Suppressor macrophage (primary cell): ENCODE results near the gene DRD5.
"Not testable (repeated sequence)": the region's sequence is repeated elsewhere in the genome, so short reads cannot be mapped to it uniquely, and the experiment has no call there.

Source experiments
- DNase-seq, 4 experiments: peaks; one replicate each; pipeline ENCODE4 v3.0.0-alpha.2; 2020 to 2022
- total RNA-seq, 17 experiments: gene quantifications; one replicate each; lab custom pipeline; 2026; ENCODE audit warnings: mixed read lengths in 6 of 17, inconsistent platforms in 3 of 17; lab: John Stamatoyannopoulos, UW

The DRD5 gene
- 0 to 0.99 (median 0) reads per million in 17 experiments for total RNA-seq

DNA sequence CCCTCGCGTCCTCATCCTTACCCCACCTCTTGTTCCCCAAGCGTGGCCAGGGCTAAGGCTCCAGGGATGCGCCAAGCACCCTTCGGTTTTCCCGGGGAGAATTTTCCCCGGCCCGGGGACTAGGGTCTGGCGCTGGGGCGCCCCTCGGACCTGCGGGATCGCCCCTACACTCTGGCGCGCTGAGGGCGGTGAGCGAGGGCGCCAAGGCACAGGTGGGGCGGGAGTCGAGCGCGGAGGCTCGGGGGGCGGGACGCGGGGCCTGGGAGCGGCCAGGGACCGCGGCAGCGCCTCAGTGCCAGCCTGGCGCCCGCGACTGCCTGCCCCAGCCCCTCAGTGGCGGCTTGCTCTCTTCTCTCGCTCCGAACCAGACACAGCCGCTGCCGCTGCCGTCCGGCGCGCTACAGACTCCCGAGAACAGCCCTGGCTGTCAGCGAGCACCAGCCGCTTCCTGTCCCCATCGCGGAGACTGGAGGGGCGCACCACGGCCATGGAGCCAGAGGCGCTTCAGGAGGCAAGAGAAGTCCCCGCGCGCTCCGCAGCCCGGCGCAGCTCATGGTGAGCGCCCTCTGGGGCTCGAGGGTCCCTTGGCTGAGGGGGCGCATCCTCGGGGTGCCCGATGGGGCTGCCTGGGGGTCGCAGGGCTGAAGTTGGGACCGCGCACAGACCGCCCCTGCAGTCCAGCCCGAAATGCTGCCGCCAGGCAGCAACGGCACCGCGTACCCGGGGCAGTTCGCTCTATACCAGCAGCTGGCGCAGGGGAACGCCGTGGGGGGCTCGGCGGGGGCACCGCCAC lies at the start of gene DRD5:
Gene DRD5, plus strand, starts transcription at position 292 of the 793 bp plus-strand sequence. Its CDS starts 396 bp downstream, at position 688.
- DNase-seq, result no peak

DNA sequence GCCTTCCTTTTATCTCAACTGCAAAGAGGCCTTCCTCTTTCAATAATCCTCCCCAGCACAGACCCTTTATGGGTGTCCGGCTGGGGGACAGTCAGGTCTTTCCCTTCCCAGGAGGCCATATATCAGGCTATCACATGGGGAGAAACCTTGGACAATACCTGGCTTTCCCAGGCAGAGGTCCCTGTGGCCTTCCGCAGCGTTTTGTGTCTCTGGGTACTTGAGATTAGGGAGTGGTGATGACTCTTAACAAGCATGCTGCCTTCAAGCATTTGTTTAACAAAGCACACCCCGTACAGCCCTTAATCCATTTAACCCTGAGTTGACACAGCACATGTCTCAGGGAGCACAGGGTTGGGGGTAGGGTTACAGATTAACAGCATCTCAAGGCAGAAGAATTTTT lies 49.2 kb upstream of the DRD5 start:
- DNase-seq, result not testable (repeated sequence)

- no peak for DNase-seq
These were observed 45.9 kb upstream of the DRD5 start for GRCh38 chr4:9735515-9735914.

GRCh38 chr4:9737280-9737679 lies 44.2 kb upstream of the DRD5 start:
- not testable (repeated sequence) for DNase-seq

GRCh38 chr4:9743789-9744188 lies 37.6 kb upstream of the DRD5 start:
- DNase-seq, result not testable (repeated sequence)

DNA sequence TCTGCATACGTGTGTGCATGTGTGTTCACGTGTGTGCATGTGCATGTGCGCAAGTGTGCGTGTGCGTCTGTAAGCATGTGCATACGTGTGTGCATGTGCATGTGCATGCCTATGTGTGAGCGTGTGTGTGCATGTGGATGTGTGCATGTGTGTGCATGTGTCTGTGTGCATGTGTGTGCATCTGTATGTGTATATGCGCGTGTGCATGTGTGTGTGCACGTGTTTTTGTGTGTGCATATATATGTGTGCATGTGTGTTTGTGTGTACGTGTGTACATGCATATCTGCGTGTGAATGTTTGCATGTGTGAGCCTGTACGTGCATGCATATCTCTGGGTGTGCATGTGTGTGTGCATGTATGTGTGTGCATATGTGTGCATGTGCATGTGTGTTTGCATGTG lies 35.7 kb upstream of the DRD5 start:
- no peak for DNase-seq

GRCh38 chr4:9758641-9759317 lies 22.7 kb upstream of the DRD5 start:
- no peak for DNase-seq

GRCh38 chr4:9762823-9763475 lies 18.5 kb upstream of the DRD5 start:
- peak; percentile 80 to 89 (median 85) for DNase-seq

DNA sequence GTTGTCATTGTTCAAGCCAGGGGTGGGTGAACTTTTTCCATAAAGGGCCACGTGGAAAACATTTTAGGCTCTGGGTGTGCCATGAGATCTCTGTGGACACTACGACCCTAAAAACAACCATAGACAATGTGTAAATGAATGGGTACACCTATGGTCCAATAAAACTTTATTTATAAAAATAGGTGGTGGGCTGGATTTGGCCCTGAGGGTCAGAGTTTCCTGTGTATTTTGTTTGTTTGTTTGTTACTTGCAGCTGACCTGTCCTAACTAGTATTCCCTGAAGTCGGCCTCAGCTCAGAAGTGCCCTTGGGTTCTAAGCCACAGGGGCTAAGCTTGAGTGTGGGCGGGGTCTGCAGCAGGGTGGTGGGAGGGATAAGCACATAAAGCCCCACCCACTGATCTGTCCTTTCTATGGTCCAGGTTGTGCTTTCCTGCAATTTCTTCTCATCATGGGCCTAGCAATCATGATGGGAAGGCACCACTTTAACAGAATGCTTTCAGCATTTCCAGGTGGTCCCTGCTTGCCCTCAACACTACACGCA lies 17.2 kb upstream of the DRD5 start:
- DNase-seq, result no peak

- DNase-seq, result peak; percentile 47 to 58 (median 53)
These were observed 16.3 kb upstream of the DRD5 start for GRCh38 chr4:9765091-9765490.

- peak; percentile 21 to 42 (median 32) for DNase-seq
These were observed 12.1 kb upstream of the DRD5 start for GRCh38 chr4:9769321-9769720.

DNA sequence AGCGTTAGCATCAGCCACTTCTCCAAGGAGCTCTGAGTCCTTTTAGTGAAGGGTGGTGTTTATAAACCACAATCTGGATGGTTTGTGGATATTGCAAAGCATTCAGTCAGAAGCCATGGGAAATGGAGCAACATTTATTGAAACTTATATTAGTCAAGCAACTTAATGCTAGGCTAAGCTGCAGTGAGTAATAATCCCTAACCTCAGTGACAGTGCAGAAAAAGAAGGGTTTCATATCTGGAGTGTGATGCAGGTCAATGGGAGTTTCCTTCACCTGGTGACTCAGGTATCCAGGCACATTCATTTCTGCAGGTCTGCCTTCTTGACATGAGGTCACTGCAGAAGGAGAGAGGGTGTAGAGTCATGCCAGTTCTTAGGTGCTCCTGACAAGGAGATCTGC lies 10.4 kb upstream of the DRD5 start:
- DNase-seq, result peak in 2 of 4 experiments; percentile 6 to 22

GRCh38 chr4:9773471-9773870 lies 8.0 kb upstream of the DRD5 start:
- DNase-seq, result no peak

- DNase-seq, result no peak
These were observed 652 bp downstream of the DRD5 start for GRCh38 chr4:9782136-9782436.

DNA sequence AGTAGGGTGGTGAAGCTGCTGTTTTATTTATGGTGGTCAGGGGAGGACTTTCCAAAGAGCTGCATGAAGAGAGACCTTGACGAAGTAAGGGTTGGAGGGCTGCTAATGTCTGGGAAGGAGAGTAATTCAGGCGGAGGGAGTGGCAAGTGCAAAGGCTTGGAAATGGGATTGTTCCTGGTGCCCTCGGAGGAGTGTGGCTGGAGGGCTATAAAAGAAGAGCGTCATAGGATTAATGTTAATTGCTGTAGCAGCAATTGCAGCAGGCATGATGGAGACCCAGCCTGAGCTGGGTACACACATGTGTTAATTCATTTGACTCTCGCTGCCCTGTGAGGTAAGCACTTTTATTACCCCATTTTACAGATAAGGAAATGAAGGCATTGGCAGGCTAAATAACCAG lies 4.5 kb downstream of the DRD5 start:
- not testable (repeated sequence) for DNase-seq

DNA sequence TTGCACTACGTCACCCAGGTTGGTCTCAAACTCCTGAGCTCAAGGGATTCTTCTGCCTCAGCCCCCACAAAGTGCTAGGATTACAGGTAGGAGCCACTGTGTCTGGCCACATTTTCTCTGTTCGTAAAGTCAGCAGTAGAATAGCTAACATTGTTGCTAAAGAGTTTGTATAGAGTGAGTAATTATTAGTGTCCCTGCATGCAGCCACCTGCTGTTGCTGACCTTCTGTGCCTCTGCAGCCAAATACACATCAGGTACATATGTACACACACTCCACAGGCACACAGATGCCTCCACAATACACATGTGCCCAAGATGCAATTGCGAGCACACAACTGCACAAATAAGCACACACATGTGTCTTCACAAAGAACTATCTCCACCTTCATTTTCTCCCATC lies 10.9 kb downstream of the DRD5 start:
- DNase-seq, result no peak

DNA sequence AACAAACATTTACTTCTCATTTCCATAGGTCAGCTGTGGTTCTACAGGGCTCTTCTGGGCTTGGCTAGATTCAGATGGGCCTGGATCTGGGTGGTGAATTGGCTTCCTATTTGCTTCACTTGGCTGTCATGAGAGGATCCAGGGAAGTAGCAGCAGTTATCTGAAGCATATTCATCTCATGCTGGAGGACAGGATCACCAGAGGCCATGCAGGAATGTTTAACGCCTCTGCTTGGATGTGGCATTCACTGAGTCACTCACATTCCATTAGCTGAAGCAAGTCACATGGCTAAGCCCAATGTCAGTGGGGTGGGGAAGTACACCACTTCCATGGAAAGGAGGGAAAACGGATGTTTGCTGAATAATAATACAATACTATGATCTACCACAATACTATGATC lies 15.2 kb downstream of the DRD5 start:
- not testable (repeated sequence) for DNase-seq

GRCh38 chr4:9800848-9801247 lies 19.4 kb downstream of the DRD5 start:
- DNase-seq, result no peak

- DNase-seq, result no peak
These were observed 23.5 kb downstream of the DRD5 start for GRCh38 chr4:9804918-9805317.

DNA sequence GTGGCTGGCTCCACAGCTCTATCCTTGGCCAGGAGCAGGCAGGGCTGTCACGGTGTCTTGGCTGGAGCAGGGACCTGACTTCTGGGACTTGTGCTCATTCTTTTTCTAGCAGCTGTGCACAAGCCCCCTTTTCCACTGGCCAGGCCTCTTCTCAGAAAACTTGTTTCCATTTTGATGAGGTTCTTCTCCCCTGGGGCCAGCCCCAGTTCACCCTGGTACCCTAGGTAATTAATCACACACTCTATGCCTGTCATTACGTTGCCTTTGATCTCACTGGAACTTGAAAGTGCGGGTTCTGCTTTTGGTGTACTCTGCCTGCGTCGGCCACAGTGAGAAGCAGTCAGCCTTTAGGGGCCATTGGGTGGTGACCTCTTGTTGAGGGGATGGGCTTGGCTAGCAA lies 26.6 kb downstream of the DRD5 start:
- DNase-seq, result no peak

DNA sequence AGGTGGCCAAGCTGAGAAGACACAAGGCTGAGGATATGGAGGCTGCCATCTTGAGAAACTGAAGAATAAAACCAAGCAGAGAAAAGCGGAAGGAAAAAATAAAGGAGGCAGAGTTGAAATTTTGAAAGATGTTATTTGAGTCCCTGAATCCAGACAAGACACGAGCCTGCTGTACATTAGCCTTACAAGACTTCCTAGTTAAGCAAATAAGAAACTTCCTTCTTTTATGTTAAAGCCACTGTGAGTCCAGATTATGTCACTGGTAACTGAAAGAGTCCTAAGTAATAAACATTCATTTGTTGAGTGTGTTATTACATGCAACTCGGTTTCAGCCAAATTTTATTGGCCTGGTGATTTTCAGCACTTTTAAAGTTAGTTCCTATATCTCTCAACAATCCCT lies 30.4 kb downstream of the DRD5 start:
- DNase-seq, result peak; percentile 26 to 74 (median 53)

DNA sequence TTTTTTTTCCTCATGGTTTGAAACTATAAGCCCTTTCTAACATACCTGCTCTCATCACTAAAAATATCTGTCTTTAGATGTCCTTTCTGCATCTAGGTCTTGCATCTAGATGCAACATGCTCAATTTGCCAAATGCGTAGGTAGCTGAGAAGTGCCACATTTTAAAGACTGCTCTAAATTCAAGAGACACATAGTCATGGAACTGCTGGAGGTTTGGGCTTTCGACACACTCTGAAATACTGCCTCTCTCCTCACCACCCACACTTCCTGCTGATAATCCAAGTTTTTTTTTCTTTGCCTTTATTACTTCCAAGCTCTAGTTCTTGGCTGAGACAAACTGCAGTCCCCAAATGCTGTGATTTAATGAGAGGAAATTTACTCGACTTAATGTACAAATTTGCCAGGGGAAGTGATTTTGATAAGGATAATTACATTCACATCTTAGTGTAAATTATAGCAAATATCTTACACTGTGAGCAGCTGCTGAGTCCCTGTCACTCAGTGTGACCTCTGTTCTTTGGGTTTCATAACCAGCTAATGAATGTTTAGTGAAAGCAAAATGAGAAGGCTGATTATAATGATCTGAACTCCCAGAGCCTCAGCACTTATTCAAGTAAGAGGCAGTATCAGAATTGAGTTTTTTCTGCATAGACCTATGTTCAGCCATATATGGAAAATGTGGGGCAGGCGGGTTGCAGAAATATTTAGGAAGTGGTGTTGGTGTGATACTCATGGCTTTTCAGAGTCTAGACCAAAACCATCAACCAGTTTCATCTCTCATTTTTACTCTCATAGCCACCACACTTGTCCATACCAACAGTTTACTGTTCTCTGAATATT lies 31.3 kb downstream of the DRD5 start:
- peak; percentile 63 to 82 (median 76) for DNase-seq
